K562 (cell line): ENCODE measurements around the gene HPSE2. TPM values are rescaled to one million over a fixed set of nuclear protein-coding genes. Genes with fewer than 3 reads are reported as not detected.

Experiments used
- CBX1 ChIP-seq: sonication (generic); IDR thresholded peaks from 2 replicates; pipeline ENCODE4 v1.6.1; 2016; ENCODE audit warnings: antibody characterized with exemption, low read depth, mild to moderate bottlenecking
- DACH1 ChIP-seq: fragments of 450-650 bp; IDR thresholded peaks from 2 replicates; pipeline ENCODE4 v1.6.1; 2018; ENCODE audit not compliant: partially characterized antibody
- GATA2 ChIP-seq: sonication (generic); formaldehyde crosslinking; IDR thresholded peaks from 2 replicates; pipeline ENCODE4 v1.4.0; 2020; ENCODE audit warnings: mild to moderate bottlenecking, missing genetic modification reagents
- HMG20A ChIP-seq: fragments of 450-650 bp; formaldehyde crosslinking; conservative IDR thresholded peaks from 2 replicates; pipeline ENCODE4 v1.4.0; 2020; ENCODE audit warnings: mild to moderate bottlenecking, mixed read lengths
- KAT8 ChIP-seq: fragments of 450-650 bp; IDR thresholded peaks from 2 replicates; pipeline ENCODE4 v1.6.1; 2016; ENCODE audit warnings: low read depth, mild to moderate bottlenecking
- KDM2B ChIP-seq: fragments of 250-450 bp; sonication (Bioruptor Pico); IDR thresholded peaks from 2 replicates; pipeline ENCODE4 v1.8.0; 2021; ENCODE audit warnings: mild to moderate bottlenecking, moderate library complexity
- NCOA1 ChIP-seq: fragments of 450-650 bp; IDR thresholded peaks from 2 replicates; pipeline ENCODE4 v1.6.1; 2016; ENCODE audit warnings: low read depth
- NELFE ChIP-seq: IDR thresholded peaks from 2 replicates; pipeline ENCODE4 v1.6.1; 2011; ENCODE audit warnings: mild to moderate bottlenecking; ENCODE audit not compliant: insufficient read depth, insufficient read length
- OTX1 ChIP-seq: fragments of 450-650 bp; formaldehyde crosslinking; IDR thresholded peaks from 2 replicates; pipeline ENCODE4 v1.4.0; 2022; ENCODE audit warnings: mild to moderate bottlenecking
- PRPF4 ChIP-seq: fragments of 200-400 bp; formaldehyde crosslinking; IDR thresholded peaks from one replicate; pipeline ENCODE4 v1.6.1; 2017; ENCODE audit warnings: low read length, low read depth, mild to moderate bottlenecking; ENCODE audit not compliant: insufficient read depth, poor library complexity, severe bottlenecking
- RBBP5 ChIP-seq: fragments of 200-600 bp; sonication (generic); IDR thresholded peaks from 2 replicates; pipeline ENCODE4 v1.6.1; 2012; ENCODE audit warnings: borderline replicate concordance, mild to moderate bottlenecking, low read length, control low read depth, inconsistent platforms; ENCODE audit not compliant: insufficient read depth, poor library complexity, severe bottlenecking
- RBM25 ChIP-seq: fragments of 200-400 bp; formaldehyde crosslinking; IDR thresholded peaks from 2 replicates; pipeline ENCODE4 v1.6.1; 2018; ENCODE audit warnings: low read length, low read depth, moderate library complexity; ENCODE audit not compliant: severe bottlenecking
- ZEB2 ChIP-seq: fragments of 450-650 bp; IDR thresholded peaks from 2 replicates; pipeline ENCODE4 v1.6.1; 2016
- ZNF217 ChIP-seq: sonication (generic); formaldehyde crosslinking; IDR thresholded peaks from 2 replicates; pipeline ENCODE4 v1.8.0; 2022; ENCODE audit warnings: mild to moderate bottlenecking, missing genetic modification reagents
- ZNF282 ChIP-seq: sonication (generic); formaldehyde crosslinking; IDR thresholded peaks from 2 replicates; pipeline ENCODE4 v1.8.1; 2023; ENCODE audit warnings: missing genetic modification reagents
- ZNF316 ChIP-seq: fragments of 450-650 bp; IDR thresholded peaks from 2 replicates; pipeline ENCODE4 v1.6.1; 2016
- ZNF507 ChIP-seq: conservative IDR thresholded peaks from 2 replicates; pipeline ENCODE4 v1.6.1; 2017; ENCODE audit warnings: missing genetic modification characterization, missing compliant biosample characterization
- polyA plus RNA-seq, 8 experiments: library from polyadenylated mRNA; depleted of rRNA in 4 of 8; stranded (reverse) in 5 of 8; unstranded in 3 of 8; fragments of >200 nt; fragmentation: Nextera tagmentation in 2 of 8; fragmentation: Illumina TruSeq in 1 of 8; extraction: Ambion mirVana in 2 of 8; extraction: Trizol in 1 of 8; gene quantifications; 2 replicates each; pipeline versions ENCODE4 v1.2.1 to v1.2.3, GENCODE V29; 2011 to 2014; ENCODE audit warnings: inconsistent platforms in 1 of 8, missing spikeins in 1 of 8
- total RNA-seq, 7 experiments: library from RNA; depleted of rRNA in 6 of 7; stranded (reverse); fragments of >200 nt in 6 of 7; fragmentation: Illumina TruSeq in 2 of 7; extraction: Trizol in 2 of 7; gene quantifications; 2 replicates each; pipeline versions ENCODE4 v1.2.1 to v1.2.3, GENCODE V29; 2011 to 2021; ENCODE audit warnings: low replicate concordance in 1 of 7
- TF ChIP-seq, protein P1 (sequence below): fragments of 150-350 bp; IDR thresholded peaks from 2 replicates; pipeline ENCODE4 v1.6.1; 2014; ENCODE audit warnings: low read depth, mild to moderate bottlenecking, low read length, borderline replicate concordance
- TF ChIP-seq, protein P2 (sequence below): sonication (generic); IDR thresholded peaks from 2 replicates; pipeline ENCODE4 v1.6.1; 2016
- TF ChIP-seq, protein P3 (sequence below): fragments of 450-650 bp; IDR thresholded peaks from 2 replicates; pipeline ENCODE4 v1.6.1; 2014; ENCODE audit warnings: low read depth, mild to moderate bottlenecking, moderate library complexity, borderline replicate concordance
- TF ChIP-seq, protein P4 (sequence below), 2 experiments: IDR thresholded peaks; 2 replicates each; pipeline ENCODE4 v1.6.1; 2012; ENCODE audit warnings: improper control_type of control experiment in 2 of 2, low read depth in 2 of 2, low read length in 2 of 2, borderline replicate concordance in 1 of 2

HPSE2 gene
- total and polyA plus RNA-seq, 9 of the 15 experiments (the other 6 are each of a cell fraction or from before 2014, with no cell fraction given), result 0.03 to 0.10 (median 0.04) TPM; not detected in 2

DNA sequence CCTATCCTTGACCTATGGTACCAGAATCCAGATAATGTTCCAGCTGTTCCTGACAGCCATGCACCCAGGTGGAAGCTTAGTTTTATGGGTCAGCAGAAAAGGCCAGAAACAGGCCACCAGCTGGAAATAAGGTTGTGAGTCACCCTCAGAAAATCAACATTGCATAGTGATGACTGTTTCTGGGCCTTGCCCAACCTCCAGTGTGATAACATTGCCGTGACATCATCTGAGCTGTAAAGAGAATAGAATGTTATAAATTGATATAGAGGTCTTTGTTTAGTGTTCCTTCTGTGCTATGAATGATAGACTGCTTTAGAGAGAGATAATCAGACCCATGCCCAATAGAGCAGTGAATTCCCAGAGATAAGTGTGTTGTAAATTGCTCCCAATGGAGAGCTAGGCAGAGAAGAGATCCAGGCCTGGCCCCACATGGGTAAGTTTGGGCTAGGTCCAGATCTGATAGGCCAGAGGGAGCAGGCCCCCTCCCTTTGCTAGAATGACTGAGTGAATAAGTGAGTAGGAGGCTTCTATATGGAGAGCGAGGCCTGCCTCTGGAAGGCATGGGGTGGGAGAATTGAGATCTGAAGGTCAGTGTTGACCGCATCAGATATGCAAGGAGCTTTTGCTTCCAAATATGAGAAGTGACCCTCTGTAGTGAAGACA is 774.7 kb downstream of the HPSE2 start (continued):
- TF ChIP-seq, protein P1, sequence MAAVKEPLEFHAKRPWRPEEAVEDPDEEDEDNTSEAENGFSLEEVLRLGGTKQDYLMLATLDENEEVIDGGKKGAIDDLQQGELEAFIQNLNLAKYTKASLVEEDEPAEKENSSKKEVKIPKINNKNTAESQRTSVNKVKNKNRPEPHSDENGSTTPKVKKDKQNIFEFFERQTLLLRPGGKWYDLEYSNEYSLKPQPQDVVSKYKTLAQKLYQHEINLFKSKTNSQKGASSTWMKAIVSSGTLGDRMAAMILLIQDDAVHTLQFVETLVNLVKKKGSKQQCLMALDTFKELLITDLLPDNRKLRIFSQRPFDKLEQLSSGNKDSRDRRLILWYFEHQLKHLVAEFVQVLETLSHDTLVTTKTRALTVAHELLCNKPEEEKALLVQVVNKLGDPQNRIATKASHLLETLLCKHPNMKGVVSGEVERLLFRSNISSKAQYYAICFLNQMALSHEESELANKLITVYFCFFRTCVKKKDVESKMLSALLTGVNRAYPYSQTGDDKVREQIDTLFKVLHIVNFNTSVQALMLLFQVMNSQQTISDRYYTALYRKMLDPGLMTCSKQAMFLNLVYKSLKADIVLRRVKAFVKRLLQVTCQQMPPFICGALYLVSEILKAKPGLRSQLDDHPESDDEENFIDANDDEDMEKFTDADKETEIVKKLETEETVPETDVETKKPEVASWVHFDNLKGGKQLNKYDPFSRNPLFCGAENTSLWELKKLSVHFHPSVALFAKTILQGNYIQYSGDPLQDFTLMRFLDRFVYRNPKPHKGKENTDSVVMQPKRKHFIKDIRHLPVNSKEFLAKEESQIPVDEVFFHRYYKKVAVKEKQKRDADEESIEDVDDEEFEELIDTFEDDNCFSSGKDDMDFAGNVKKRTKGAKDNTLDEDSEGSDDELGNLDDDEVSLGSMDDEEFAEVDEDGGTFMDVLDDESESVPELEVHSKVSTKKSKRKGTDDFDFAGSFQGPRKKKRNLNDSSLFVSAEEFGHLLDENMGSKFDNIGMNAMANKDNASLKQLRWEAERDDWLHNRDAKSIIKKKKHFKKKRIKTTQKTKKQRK, result no peak
- TF ChIP-seq, protein P2, sequence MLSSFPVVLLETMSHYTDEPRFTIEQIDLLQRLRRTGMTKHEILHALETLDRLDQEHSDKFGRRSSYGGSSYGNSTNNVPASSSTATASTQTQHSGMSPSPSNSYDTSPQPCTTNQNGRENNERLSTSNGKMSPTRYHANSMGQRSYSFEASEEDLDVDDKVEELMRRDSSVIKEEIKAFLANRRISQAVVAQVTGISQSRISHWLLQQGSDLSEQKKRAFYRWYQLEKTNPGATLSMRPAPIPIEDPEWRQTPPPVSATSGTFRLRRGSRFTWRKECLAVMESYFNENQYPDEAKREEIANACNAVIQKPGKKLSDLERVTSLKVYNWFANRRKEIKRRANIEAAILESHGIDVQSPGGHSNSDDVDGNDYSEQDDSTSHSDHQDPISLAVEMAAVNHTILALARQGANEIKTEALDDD, result peak; percentile 48; the same call in 1 of the 2 replicates
- TF ChIP-seq RBM25 (no peak), OTX1 (CRISPR knock-in tag) (no peak), PRPF4 (no peak), HMG20A (no peak), KAT8 (no peak), ZNF316 (peak; percentile 84), ZEB2 (peak; percentile 83), GATA2 (CRISPR knock-in tag) (peak; percentile 92), DACH1 (peak; percentile 98), KDM2B (CRISPR knock-in tag) (no peak), ZNF217 (CRISPR knock-in tag) (no peak), CBX1 (no peak), RBBP5 (no peak), NELFE (no peak), NCOA1 (peak; percentile 85), ZNF282 (CRISPR knock-in tag) (no peak), ZNF507 (tag) (no peak)
- TF ChIP-seq, protein P3, sequence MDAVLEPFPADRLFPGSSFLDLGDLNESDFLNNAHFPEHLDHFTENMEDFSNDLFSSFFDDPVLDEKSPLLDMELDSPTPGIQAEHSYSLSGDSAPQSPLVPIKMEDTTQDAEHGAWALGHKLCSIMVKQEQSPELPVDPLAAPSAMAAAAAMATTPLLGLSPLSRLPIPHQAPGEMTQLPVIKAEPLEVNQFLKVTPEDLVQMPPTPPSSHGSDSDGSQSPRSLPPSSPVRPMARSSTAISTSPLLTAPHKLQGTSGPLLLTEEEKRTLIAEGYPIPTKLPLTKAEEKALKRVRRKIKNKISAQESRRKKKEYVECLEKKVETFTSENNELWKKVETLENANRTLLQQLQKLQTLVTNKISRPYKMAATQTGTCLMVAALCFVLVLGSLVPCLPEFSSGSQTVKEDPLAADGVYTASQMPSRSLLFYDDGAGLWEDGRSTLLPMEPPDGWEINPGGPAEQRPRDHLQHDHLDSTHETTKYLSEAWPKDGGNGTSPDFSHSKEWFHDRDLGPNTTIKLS, result no peak; the same call in 1 of the 2 replicates
- TF ChIP-seq, protein P4, sequence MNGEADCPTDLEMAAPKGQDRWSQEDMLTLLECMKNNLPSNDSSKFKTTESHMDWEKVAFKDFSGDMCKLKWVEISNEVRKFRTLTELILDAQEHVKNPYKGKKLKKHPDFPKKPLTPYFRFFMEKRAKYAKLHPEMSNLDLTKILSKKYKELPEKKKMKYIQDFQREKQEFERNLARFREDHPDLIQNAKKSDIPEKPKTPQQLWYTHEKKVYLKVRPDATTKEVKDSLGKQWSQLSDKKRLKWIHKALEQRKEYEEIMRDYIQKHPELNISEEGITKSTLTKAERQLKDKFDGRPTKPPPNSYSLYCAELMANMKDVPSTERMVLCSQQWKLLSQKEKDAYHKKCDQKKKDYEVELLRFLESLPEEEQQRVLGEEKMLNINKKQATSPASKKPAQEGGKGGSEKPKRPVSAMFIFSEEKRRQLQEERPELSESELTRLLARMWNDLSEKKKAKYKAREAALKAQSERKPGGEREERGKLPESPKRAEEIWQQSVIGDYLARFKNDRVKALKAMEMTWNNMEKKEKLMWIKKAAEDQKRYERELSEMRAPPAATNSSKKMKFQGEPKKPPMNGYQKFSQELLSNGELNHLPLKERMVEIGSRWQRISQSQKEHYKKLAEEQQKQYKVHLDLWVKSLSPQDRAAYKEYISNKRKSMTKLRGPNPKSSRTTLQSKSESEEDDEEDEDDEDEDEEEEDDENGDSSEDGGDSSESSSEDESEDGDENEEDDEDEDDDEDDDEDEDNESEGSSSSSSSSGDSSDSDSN (IDR thresholded peaks at IDR 0.05; ENCODE audit: borderline replicate concordance in 1 of 2, low read depth in 2 of 2, low read length in 2 of 2), result no peak
